Inflammatory macrophage (primary cell): ENCODE results near the gene PLCB2.

Experiments used
- DNase-seq, 2 donors: peaks; one replicate each; pipeline ENCODE4 v3.0.0-alpha.2; 2020 to 2022

Gene PLCB2

GRCh38 chr15:40342416-40343320, 34.9 kb upstream of the PLCB2 start:
- no peak for DNase-seq

GRCh38 chr15:40340740-40341400, 33.1 kb upstream of the PLCB2 start, which contains the start of gene CCDC9B:
TSS of gene CCDC9B (minus strand) at chr15:40340939. CDS start at chr15:40340819, 120 bp downstream.
- DNase-seq = peak; percentile 86 to 92

- DNase-seq = peak in 1 of 2 donors; percentile 18
These were observed 32.5 kb upstream of the PLCB2 start for GRCh38 chr15:40340038-40340739.

GRCh38 chr15:40339621-40339945, 31.8 kb upstream of the PLCB2 start:
- no peak for DNase-seq

- DNase-seq = no peak
These were observed 31.3 kb upstream of the PLCB2 start for GRCh38 chr15:40338921-40339620.

- DNase-seq = peak; percentile 81 to 85
These were observed 30.4 kb upstream of the PLCB2 start for GRCh38 chr15:40338041-40338657.

GRCh38 chr15:40337597-40337996, 29.9 kb upstream of the PLCB2 start:
- DNase-seq = no peak

- peak; percentile 24 to 68 for DNase-seq
These were observed 29.0 kb upstream of the PLCB2 start for GRCh38 chr15:40336744-40337122.

- DNase-seq = no peak
These were observed 28.4 kb upstream of the PLCB2 start for GRCh38 chr15:40335938-40336743.

GRCh38 chr15:40334941-40335795, 27.4 kb upstream of the PLCB2 start:
- DNase-seq = peak; percentile 81 to 93

GRCh38 chr15:40334541-40334940, 26.8 kb upstream of the PLCB2 start:
- DNase-seq = no peak

- DNase-seq = peak; percentile 94
These were observed 26.3 kb upstream of the PLCB2 start for GRCh38 chr15:40333922-40334492.

GRCh38 chr15:40332113-40332781, 24.5 kb upstream of the PLCB2 start:
- DNase-seq = peak; percentile 50 to 63

GRCh38 chr15:40331637-40332036, 23.9 kb upstream of the PLCB2 start:
- no peak for DNase-seq

- DNase-seq = no peak
These were observed 23.3 kb upstream of the PLCB2 start for GRCh38 chr15:40331026-40331425.

- peak; percentile 80 to 88 for DNase-seq
These were observed 22.7 kb upstream of the PLCB2 start for GRCh38 chr15:40330368-40330836.

GRCh38 chr15:40329804-40330203, 22.1 kb upstream of the PLCB2 start:
- no peak for DNase-seq

GRCh38 chr15:40328751-40329150, 21.0 kb upstream of the PLCB2 start:
- no peak for DNase-seq

- DNase-seq = no peak
These were observed 20.4 kb upstream of the PLCB2 start for GRCh38 chr15:40328176-40328575.
